GM10266 (cell line): ENCODE measurements around the gene NAA10.

ENCODE experiments used
- DNase-seq: peaks from one replicate; pipeline ENCODE4 v3.0.0; 2012; ENCODE audit errors: extremely low spot score
- TF ChIP-seq, protein P1 (sequence below): IDR thresholded peaks from 2 replicates; pipeline ENCODE4 v1.5.1; 2012; ENCODE audit warnings: mild to moderate bottlenecking, low read depth; ENCODE audit not compliant: control insufficient read depth, insufficient read depth; ENCODE audit errors: missing control alignments

NAA10 gene

DNA sequence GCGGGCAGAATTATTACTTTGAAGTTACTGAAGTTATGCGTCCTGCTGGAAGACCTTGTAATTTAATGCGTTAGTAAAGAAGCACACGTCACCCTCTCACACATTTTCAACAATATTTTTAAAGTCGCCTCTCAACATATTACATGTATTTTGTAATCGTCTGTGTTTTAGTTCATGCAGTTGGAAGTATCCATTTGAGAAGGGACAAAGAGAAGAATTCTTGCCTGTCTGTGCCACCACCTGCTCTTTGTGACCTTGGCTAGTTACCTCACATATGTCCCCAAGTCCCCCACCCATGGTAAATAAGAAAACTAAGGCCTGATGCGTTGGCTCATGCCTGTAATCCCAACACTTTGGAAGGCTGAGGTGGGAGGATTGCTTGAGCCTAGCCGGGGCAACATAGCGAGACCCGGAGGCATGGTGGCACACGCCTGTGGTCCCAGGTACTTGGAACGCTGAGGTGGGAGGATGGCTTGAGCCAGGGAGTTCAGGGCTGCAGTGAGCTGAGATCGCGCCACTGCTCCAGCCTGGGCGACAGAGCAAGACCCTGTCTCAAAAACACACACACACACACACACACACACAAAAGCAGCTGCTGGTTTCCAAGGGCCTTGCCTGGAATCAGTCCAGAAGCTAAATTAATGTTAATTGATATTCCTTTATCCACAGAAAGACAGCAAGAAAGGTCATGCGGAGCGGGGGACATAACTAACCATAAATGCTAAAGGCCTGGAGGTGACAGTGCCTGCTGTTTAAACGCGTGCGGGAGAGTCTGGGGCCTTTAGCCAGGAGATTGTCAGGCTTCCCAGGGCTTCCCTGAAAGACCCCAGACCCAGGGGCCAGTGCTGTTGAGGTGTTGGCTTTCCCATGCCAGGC lies 38.5 kb upstream of the NAA10 start:
- no peak for DNase-seq
- TF ChIP-seq, protein P1, sequence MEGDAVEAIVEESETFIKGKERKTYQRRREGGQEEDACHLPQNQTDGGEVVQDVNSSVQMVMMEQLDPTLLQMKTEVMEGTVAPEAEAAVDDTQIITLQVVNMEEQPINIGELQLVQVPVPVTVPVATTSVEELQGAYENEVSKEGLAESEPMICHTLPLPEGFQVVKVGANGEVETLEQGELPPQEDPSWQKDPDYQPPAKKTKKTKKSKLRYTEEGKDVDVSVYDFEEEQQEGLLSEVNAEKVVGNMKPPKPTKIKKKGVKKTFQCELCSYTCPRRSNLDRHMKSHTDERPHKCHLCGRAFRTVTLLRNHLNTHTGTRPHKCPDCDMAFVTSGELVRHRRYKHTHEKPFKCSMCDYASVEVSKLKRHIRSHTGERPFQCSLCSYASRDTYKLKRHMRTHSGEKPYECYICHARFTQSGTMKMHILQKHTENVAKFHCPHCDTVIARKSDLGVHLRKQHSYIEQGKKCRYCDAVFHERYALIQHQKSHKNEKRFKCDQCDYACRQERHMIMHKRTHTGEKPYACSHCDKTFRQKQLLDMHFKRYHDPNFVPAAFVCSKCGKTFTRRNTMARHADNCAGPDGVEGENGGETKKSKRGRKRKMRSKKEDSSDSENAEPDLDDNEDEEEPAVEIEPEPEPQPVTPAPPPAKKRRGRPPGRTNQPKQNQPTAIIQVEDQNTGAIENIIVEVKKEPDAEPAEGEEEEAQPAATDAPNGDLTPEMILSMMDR: no peak

DNA sequence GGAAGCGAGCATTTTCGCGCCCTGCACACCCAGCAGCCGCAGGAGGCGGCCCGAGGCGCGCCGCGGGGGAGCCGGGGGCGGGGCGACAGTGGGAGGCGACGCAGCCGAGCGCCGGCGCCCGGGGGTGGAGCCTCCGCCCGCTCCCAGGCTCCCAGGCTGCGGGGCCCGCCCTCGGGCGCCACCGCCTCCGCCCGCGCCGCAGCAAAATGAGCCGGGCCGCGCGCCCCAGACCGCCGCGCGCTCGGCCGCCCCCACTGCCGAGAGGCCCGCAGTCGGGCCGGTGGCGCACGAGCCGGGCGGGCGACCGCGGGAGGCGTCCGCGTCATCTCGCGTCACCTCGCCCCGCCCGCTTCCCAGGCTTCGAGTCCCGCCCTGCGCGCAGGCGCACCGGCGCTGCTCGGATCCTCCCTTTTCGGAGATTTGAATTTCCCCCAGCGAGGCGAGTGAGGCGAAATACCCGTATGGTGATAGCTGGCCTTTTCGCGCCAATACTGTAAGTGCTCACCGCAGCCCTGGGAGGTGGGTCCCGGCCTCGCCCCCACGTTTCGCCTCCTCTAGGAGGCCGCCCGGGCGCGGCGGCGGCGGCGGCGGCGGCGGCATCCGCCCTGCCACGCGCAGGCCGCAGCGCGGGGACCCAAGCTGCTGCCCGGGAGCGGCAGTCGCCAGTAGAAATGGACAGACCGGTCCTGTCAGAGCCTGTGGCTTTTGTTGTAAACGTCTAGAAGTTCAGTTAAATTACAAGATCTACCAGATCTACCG lies 37.7 kb upstream of the NAA10 start, which contains the start of gene TMEM187:
Gene TMEM187 (plus strand): TSS at position 387 of the 759 bp plus-strand sequence. CDS start 9,309 bp downstream, outside the sequence.
- peak; percentile 93 for DNase-seq
- TF ChIP-seq, protein P1: no peak

DNA sequence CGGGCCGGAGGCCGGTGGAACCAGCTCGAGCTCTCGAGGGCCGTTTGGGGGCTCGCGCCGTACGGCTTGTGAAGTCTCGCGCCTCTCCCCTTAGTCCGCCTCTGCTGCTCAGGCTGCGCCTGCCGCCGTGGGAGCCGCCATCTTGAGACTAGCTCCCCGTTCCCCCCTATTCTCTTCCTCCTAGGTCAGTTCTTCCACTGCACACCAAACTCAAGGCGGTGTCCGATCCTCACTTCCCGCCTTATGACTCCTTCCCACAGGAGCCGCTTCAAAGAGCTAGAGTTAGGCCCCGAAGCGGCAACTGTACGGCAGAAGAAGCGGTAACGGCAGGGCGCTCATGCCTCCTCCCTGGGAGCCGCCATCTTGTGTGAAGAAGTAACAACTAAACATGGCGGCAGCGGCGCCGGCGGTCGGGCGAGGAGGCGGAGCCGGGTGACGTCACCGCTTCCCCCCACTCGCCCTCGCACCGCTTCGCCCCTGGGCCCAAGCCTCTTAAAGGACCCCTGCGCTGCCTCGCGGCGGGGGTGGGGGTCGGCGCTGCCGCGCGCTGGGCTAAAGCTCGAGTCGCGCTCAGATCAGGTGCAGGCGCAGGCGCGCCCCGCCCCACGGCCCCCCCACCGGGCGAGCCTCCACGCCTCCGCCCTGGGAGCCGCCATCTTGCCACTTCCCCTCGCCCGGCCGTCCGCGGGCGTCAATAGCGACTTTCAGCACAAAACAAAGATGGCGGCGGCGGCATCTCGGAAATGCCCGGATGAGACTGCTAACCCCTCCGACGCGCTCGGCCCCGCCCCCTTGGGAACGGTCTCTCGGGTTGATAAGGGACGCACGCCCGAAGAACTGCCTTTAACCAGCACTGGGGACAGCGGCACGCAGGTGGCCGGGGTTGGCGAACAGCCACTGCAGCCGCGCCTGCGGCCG lies 36.9 kb upstream of the NAA10 start, which contains the start of gene HCFC1:
Gene HCFC1 (minus strand): TSS at position 369 of the 918 bp plus-strand sequence. CDS start 978 bp downstream, outside the sequence.
- TF ChIP-seq, protein P1: no peak
- DNase-seq: peak; percentile 81

DNA sequence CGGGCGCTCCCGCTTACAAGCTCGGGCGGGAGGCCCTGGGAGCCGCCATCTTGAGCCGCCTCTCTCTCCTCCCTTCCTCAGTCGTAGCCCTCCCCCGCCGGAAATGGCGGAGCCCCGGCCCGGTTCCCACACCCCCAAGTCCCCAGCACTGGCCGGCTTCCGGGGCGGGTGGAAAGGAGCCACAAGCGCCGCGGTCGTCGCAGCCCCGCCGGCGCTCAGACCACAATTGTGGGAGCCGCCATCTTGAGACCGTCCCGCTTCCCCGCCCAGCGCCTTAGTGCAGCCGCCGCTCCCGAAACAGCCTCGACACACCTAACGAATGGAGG lies 36.2 kb upstream of the NAA10 start:
- TF ChIP-seq, protein P1: no peak
- peak; percentile 89 for DNase-seq

DNA sequence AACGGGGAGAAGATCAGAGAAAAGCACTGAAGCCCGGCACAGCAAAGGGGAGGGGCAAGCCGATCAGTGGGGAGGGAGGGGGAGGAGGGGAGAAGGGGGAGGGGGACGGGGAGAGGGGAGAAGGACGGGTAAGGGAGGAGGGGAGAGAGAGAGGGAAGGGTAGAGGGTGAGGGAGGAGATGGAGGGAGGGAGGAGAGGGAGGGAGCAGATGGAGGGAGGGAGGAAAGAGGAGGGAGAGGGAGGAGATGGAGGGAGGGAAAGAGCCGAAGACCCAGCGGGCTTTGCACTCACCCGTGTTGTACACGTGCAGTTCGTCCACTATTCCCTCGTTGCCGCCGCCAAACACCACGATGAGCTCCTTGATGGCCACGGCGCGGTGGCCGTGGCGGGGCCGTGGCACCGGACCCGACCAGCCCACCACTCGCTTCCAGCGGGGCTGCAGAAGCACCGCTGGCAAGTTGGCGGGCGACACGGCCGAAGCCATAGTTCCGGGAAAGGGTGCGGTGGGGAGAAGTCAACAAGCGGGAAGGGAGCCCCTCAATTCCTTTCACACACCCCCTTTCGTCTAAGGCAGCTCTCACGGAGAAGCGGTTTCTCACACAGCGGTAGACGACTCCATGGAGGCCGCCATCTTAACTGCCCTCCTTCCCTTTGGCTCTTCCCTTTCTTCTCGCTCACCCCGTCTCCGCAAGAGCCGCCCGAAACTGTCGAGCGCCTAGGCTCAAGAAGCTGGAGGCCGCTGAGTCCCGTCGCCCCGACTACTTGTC lies 35.7 kb upstream of the NAA10 start:
- no peak for DNase-seq

More for the DNA sequence above, 35.7 kb upstream of the NAA10 start:
- TF ChIP-seq, protein P1: no peak
